HS-5 (cell line): Measurements from ENCODE around the gene CDPF1.
"Not testable (repeated sequence)": the region's sequence is repeated elsewhere in the genome, so short reads cannot be mapped to it uniquely, and the experiment has no call there.

ENCODE experiments used
- DNase-seq: peaks from one replicate; pipeline ENCODE4 v3.0.0-alpha.2; 2012; ENCODE audit warnings: low read depth

The CDPF1 gene

DNA sequence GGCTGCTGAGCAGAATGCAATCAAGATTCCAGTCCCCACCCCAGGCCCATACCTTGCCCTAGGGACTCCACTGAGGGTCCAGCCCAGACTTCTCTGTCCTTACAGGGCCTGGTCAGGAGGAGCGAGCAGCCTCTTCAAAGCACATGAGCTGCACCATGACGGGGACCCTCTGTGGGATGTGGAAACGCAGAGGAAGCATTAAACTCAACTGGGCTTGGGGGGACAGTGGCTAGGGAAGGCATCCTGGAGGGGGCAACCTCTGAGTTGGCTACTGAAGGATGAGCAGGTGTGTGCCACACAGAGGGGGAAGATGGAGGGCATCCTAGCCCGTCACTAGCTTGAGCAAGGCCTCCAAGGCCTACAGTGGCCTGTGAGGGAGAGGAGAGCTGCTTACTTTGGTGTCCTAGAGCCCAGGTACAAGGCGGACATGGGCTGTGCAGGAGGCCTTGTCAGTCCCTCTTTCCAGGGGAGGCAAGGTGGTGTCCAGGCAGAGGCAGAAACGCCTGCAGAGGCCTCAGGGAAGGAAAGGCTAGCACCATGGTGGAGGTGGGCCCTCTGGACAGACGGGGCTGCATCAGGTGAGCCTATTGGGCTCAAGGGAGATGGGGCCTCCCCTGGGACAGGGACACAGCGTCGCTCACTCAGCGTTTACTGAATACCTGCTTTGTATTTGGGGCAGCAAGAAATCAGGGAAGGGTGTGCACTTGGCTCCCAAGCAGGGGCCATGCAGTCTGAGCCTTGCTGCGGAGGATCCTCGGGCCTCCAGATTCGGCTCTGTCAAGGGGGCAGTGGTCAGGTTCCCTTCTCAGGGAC lies 32.0 kb upstream of the CDPF1 start:
- DNase-seq = no peak

DNA sequence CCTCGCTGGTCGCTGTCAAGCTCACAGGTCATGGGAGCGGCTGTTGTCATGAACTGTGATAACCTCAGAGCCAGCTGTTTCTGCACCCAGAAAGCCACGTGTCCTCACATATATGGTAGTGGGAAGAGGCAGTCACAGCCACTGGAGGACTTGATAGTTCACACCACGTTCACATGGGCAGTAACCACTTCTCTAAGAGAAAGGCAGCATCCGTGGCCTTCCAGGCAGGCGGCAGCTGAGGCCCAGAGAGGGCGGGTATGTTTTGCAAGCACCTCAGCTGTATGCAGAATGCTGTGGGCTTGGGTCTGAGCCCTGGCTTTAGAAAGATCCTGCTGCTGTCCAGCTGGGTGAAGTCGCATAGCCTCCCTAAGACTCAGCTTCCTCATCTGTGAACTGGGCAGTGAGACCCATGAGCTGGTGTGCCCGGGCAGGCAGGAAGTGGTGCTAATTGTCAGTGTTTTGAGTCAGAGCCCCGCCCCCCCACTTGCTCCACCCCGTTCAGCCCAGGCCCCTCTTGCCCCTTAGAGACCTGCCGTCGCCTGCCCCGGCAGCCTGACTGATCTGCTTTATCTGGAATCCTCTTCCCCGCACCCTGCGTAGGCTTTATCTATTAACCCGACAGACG lies 31.0 kb upstream of the CDPF1 start:
- DNase-seq = no peak

- no peak for DNase-seq
Observed at GRCh38 chr22:46280063-46280817, 30.1 kb upstream of the CDPF1 start.

GRCh38 chr22:46278656-46279645 lies 28.9 kb upstream of the CDPF1 start:
- no peak for DNase-seq

DNA sequence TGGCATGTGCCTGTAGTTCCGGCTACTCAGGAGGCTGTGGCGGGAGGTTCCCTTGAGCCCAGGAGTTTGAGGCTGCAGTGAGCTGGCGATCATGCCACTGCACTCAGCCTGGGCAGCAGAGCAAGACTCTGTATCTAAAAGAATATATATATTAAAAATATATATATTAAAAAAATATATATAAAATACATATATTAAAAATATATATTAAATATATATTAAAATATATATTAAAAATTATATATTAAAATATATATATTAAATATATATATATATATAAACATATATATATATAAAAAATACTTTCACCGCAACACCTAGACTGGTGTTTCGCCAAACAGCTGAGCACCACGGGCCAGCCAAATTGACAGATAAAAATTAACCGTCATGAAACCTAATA lies 26.5 kb upstream of the CDPF1 start:
- no peak for DNase-seq

DNA sequence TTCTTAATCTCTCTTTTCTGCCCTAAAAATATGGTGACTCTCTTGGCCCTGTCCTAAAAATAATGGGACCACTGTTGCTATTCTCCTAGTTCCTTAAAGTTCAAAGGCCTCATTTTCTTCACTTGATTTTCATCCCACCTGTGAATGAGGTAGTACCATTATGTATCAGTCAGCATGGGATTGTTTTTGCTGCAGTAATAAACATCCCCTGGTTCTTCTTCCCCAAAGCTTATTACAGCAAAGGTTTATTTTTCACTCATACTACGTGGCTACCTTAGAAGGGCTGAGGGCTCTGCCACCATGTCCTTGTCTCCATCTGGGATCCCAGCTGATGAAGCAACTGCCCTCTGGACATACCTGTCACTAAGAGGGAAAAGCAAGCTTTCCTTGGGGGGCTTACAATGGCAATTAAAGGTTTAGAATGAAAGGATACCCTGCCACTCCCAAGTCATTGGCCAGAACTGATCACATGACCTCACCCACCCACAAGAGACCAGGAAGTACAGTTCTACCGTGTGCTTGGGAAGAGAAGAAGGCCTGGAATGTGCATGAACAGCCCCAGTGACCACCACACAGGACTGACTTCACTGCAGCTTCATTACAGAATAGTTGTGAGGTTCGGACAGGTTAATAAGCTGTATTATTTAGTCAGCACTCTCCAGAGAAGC lies 25.5 kb upstream of the CDPF1 start:
- DNase-seq = no peak

DNA sequence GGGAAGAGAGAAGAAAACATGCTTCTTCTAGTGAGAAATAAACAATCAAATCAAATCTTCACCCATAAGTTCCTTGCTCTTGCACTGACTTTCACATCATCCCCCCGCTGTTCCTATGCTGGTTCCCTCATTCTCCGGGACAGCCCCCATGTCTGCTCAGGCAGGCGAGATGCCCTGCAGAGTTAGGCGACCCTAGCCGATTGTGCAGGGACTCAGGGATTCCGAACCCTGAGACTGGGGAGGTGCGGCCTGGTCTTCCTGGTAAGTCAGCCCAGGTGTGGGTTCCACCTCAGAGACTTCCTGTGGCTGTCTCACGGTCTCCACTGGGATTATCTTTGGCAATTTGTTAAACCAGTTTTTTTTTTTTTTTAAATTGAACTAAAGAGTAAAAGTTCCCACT lies 24.3 kb upstream of the CDPF1 start:
- no peak for DNase-seq

DNA sequence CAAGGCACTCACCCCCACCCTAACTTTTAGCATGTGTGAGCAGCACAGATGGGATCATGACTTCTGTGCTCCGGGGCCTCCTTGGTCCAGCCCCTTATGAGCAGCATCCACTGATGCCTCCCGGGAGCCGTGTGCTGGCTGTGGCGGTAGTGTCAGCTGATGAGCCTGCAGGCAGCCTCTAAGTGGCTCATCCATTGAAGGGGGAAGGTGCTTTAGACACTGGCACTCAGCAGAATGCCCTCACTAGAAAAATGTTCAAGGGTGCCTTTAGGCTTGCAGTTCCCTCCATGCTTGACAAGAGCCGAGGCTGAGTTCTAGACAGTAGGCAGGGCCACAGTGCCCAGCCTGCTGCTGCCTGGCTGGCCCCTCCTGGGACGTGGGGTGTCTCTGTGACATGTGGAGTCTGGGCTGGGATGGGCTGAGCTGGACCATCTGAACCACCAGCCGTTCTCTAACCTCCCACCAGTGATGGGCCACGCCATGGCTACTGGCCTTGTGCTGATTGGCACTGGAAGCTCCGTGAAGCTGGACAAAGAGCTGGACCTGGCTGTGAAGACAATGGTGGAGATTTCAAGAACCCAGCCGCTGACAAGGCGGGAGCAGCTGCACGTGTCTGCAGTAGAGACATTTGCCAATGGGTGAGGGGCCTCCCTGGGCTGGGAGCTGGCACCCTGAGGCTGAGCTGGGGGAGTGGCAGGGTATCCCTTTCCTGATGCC lies 23.5 kb upstream of the CDPF1 start:
- no peak for DNase-seq

- DNase-seq = no peak
Observed at GRCh38 chr22:46272762-46273431, 22.8 kb upstream of the CDPF1 start.

- DNase-seq = no peak
Observed at GRCh38 chr22:46272196-46272595, 22.1 kb upstream of the CDPF1 start.

DNA sequence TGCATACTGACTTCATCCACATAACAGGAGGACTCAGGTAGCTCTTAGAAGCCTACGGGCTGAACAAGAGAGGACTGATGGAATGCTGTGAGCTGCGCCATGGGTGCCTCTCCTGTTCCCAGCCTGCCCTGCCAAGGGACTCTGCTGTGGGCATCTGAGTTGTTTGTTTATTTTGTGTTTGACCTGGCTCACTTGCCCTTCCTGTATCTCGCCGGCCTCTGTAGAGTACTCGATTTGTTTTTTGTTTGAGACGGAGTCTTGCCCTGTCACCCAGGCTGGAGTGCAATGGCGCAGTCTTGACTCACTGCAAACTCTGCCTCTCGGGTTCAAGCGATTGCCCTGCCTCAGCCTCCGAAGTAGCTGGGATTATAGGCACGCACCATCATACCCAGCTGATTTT lies 19.5 kb upstream of the CDPF1 start:
- DNase-seq = no peak

GRCh38 chr22:46267431-46268279 lies 17.6 kb upstream of the CDPF1 start, which contains the start of gene TTC38:
Gene TTC38, plus strand, starts transcription at chr22:46268008. Its CDS starts 32 bp downstream, at chr22:46268040.
- peak; percentile 35 for DNase-seq

- DNase-seq = not testable (repeated sequence)
Observed at GRCh38 chr22:46265627-46266026, 15.5 kb upstream of the CDPF1 start.

DNA sequence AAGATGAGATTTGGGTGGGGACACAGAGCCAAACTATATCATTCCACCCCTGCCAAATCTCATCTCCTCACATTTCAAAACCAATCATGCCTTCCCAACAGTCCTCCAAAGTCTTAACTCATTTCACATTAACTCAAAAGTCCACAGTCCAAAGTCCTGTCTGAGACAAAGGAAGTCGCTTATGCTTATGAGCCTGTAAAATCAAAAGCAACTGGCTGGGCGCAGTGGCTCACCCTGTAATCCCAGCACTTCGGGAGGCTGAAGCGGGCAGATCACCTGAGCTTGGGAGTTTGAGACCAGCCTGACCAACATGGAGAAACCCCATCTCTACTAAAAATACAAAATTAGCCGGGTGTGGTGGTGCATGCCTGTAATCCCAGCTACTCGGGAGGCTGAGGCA lies 14.4 kb upstream of the CDPF1 start:
- DNase-seq = not testable (repeated sequence)

- DNase-seq = no peak
Observed at GRCh38 chr22:46263216-46263590, 13.1 kb upstream of the CDPF1 start, which contains the start of gene PKDREJ. Gene PKDREJ, minus strand, starts transcription at chr22:46263343. Its CDS starts 21 bp downstream, at chr22:46263322.

DNA sequence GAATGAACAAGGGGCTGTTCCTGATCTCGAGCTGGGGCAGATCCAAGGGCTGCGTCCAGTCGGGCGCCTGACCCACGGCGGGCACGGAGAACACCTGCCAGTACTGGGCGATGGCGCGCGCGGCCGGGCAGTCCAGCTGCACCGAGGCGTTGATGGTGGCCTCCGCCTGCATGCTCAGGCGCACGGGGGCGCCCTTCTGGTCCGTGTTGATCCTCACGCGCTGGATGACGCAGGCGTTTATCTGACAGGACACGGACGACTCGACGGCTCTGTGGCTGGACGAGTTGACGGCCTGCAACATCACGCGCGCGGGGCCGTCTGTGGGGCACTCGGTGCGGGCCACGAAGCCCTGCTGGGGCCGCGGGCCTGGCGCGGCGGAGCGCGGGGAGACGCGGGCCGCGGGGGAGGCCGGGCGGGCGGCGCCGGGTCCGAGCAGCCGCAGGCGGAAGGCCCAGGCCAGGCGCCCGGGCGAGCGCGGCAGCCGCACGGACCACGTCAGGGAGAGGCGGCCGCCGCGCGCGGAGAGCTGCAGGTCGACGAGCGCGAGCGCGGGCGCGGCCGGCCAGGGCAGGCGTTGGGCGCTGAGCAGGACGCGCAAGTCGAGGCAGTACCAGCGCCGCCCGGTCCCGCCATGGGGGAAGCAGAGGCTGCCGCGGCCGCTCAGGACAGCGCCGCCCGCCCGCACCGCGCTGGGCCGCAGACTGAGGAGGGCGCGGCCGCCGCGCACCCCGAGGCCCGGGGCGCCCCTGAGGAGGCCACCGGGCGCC lies 12.5 kb upstream of the CDPF1 start:
- DNase-seq = no peak

DNA sequence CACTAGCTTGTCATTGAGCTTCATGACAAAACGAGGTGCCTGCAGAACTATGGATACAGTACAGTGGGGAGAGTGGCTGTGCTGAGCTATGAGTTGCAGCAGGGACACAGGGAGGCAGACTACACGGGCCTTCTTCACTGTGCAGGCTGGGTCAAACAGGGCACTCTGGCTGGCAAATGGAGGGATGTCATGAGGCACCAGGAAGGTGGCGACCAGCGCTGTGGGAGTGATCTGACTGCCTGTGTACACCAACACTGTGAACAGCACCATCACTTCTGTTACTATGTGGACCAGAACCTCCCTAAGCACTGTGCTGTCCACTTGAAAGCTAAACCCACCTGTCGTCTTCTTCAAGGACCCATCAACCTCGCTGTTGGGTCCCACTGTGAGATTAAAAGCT lies 9.9 kb upstream of the CDPF1 start:
- DNase-seq = no peak

DNA sequence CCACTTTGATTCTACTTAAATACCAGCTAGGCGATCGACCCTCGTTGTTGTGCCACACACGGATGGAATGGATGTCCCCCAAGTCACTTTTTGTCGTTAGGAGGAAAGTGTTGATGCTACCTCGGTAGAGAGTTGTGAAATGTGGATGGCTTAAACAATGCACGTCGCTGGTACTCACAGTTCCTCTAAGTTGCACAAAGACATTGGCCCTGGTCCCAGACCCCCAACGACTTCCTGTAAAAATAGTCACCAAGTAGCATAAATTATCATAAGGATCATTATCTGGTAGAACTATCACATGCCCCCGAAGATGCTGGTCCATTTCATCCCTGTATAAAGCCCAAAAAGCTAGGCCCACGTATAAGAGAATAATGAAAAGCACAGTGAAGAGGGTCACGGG lies 9.3 kb upstream of the CDPF1 start:
- no peak for DNase-seq
